HEK293 (cell line): ENCODE results near the gene DOK4.

ENCODE experiments used
- AEBP2 ChIP-seq: fragments of 450-650 bp; formaldehyde crosslinking; IDR thresholded peaks from 2 replicates; pipeline ENCODE4 v1.5.1; 2016; ENCODE audit warnings: missing biosample characterization, missing genetic modification characterization, borderline replicate concordance
- CTCF ChIP-seq: fragments of 450-650 bp; formaldehyde crosslinking; IDR thresholded peaks from 2 replicates; pipeline ENCODE4 v1.5.1; 2016; ENCODE audit warnings: missing biosample characterization, missing genetic modification characterization
- KLF10 ChIP-seq: fragments of 450-650 bp; IDR thresholded peaks from 2 replicates; pipeline ENCODE4 v1.5.1; 2018; ENCODE audit warnings: missing biosample characterization, mild to moderate bottlenecking, missing genetic modification characterization
- KLF8 ChIP-seq: fragments of 450-650 bp; formaldehyde crosslinking; IDR thresholded peaks from 2 replicates; pipeline ENCODE4 v1.5.1; 2016; ENCODE audit warnings: missing biosample characterization, missing genetic modification characterization
- PRDM1 ChIP-seq: fragments of 450-650 bp; formaldehyde crosslinking; IDR thresholded peaks from 2 replicates; pipeline ENCODE4; 2016; ENCODE audit warnings: missing biosample characterization, missing genetic modification characterization
- PRDM2 ChIP-seq: fragments of 450-650 bp; formaldehyde crosslinking; IDR thresholded peaks from 2 replicates; pipeline ENCODE4 v1.5.1; 2016; ENCODE audit warnings: missing biosample characterization, missing genetic modification characterization, borderline replicate concordance
- PRDM6 ChIP-seq: fragments of 450-650 bp; formaldehyde crosslinking; IDR thresholded peaks from 2 replicates; pipeline ENCODE4 v1.5.1; 2017; ENCODE audit warnings: missing biosample characterization, missing genetic modification characterization
- YY1 ChIP-seq: fragments of 450-650 bp; formaldehyde crosslinking; IDR thresholded peaks from 2 replicates; pipeline ENCODE4 v1.5.1; 2018; ENCODE audit warnings: missing biosample characterization, missing genetic modification characterization
- ZEB2 ChIP-seq: fragments of 450-650 bp; formaldehyde crosslinking; IDR thresholded peaks from 2 replicates; pipeline ENCODE4 v1.5.1; 2016; ENCODE audit warnings: missing biosample characterization, missing genetic modification characterization
- ZFP37 ChIP-seq: fragments of 450-650 bp; formaldehyde crosslinking; IDR thresholded peaks from 2 replicates; pipeline ENCODE4 v1.5.1; 2016; ENCODE audit warnings: missing biosample characterization, missing genetic modification characterization
- ZNF169 ChIP-seq: fragments of 450-650 bp; formaldehyde crosslinking; IDR thresholded peaks from 2 replicates; pipeline ENCODE4 v1.5.1; 2016; ENCODE audit warnings: missing biosample characterization, missing genetic modification characterization
- ZNF2 ChIP-seq: fragments of 450-650 bp; formaldehyde crosslinking; IDR thresholded peaks from 2 replicates; pipeline ENCODE4 v1.5.1; 2016; ENCODE audit warnings: missing biosample characterization, missing genetic modification characterization
- ZNF248 ChIP-seq: fragments of 450-650 bp; formaldehyde crosslinking; IDR thresholded peaks from 2 replicates; pipeline ENCODE4 v1.5.1; 2017; ENCODE audit warnings: missing biosample characterization, missing genetic modification characterization
- ZNF473 ChIP-seq: fragments of 450-650 bp; formaldehyde crosslinking; IDR thresholded peaks from 2 replicates; pipeline ENCODE4 v1.5.1; 2017; ENCODE audit warnings: missing biosample characterization, missing genetic modification characterization
- ZNF548 ChIP-seq: fragments of 450-650 bp; formaldehyde crosslinking; IDR thresholded peaks from 2 replicates; pipeline ENCODE4 v1.5.1; 2016; ENCODE audit warnings: missing biosample characterization, missing genetic modification characterization
- ZNF561 ChIP-seq: fragments of 450-650 bp; IDR thresholded peaks from 2 replicates; pipeline ENCODE4 v1.5.1; 2018; ENCODE audit warnings: missing biosample characterization, missing genetic modification characterization, borderline replicate concordance
- ZNF670 ChIP-seq: fragments of 450-650 bp; formaldehyde crosslinking; IDR thresholded peaks from 2 replicates; pipeline ENCODE4 v1.5.1; 2016; ENCODE audit warnings: missing biosample characterization, missing genetic modification characterization, low read depth
- ZNF692 ChIP-seq: fragments of 450-650 bp; formaldehyde crosslinking; IDR thresholded peaks from 2 replicates; pipeline ENCODE4 v1.5.1; 2016; ENCODE audit warnings: missing biosample characterization, missing genetic modification characterization
- ZNF768 ChIP-seq: fragments of 450-650 bp; formaldehyde crosslinking; IDR thresholded peaks from 2 replicates; pipeline ENCODE4 v1.5.1; 2018; ENCODE audit warnings: missing biosample characterization, mild to moderate bottlenecking, missing genetic modification characterization
- ZSCAN18 ChIP-seq: fragments of 450-650 bp; formaldehyde crosslinking; IDR thresholded peaks from 2 replicates; pipeline ENCODE4 v1.5.1; 2016; ENCODE audit warnings: missing biosample characterization, missing genetic modification characterization
- ZSCAN30 ChIP-seq: fragments of 450-650 bp; IDR thresholded peaks from 2 replicates; pipeline ENCODE4 v1.5.1; 2018; ENCODE audit warnings: missing biosample characterization, mild to moderate bottlenecking, missing genetic modification characterization, moderate library complexity
- ZSCAN5A ChIP-seq: fragments of 450-650 bp; formaldehyde crosslinking; IDR thresholded peaks from 2 replicates; pipeline ENCODE4 v1.5.1; 2016; ENCODE audit warnings: missing biosample characterization, missing genetic modification characterization

The DOK4 gene

GRCh38 chr16:57462209-57462977 lies 23.9 kb downstream of the DOK4 start, which contains the start of gene POLR2C (continued):
- TF ChIP-seq YY1 (peak; percentile 27; the same call in 1 of the 2 replicates), CTCF (peak; percentile 97), PRDM6 (tag by site-specific recombination) (no peak), ZSCAN18 (tag by site-specific recombination) (no peak), KLF10 (tag by site-specific recombination) (no peak), KLF8 (tag by site-specific recombination) (peak; percentile 34; the same call in 1 of the 2 replicates), PRDM2 (no peak), ZNF768 (tag by site-specific recombination) (no peak), ZNF473 (tag by site-specific recombination) (no peak), ZNF548 (tag by site-specific recombination) (no peak), ZNF692 (tag by site-specific recombination) (peak; percentile 68), ZNF169 (tag by site-specific recombination) (no peak), ZFP37 (tag by site-specific recombination) (no peak), ZSCAN5A (tag by site-specific recombination) (peak; percentile 86), ZNF2 (tag by site-specific recombination) (0 out of 2 replicates have a peak, but pooled peaks have one; percentile 45), ZNF561 (tag by site-specific recombination) (peak; percentile 87), ZNF248 (tag by site-specific recombination) (no peak), ZSCAN30 (tag by site-specific recombination) (peak; percentile 69), PRDM1 (tag by site-specific recombination) (no peak), ZNF670 (tag by site-specific recombination) (no peak), AEBP2 (tag by site-specific recombination) (no peak), ZEB2 (tag by site-specific recombination) (0 out of 2 replicates have a peak, but pooled peaks have one; percentile 49)
